ENCODE measurements around the gene UAP1.

GRCh38 chr1:162599451-162599850 is 37.9 kb downstream of the UAP1 start:
- TF ChIP-seq CTCF (IDR thresholded peaks at IDR 0.05) (no peak), POLR2A (IDR thresholded peaks at IDR 0.05) (no peak)
